Activated CD8-positive, alpha-beta T cell treated with anti-CD3 and anti-CD28 coated beads for 36 hours (primary cell): ENCODE results near the gene SCP2D1. TPM values are rescaled to one million over a fixed set of nuclear protein-coding genes. Genes with fewer than 3 reads are reported as not detected.
A peak's percentile ranks its signal among the peaks of the same experiment; 100 is the strongest.

Experiments
- ATAC-seq: fragments of 200-7000 bp; cut with Tn5 transposase; one replicate; pipeline ENCODE4 v1.10.0; 2021; ENCODE audit warnings: mild to moderate bottlenecking, moderate library complexity
- CTCF ChIA-PET: fragments of 350-600 bp; sonication (Branson Sonifier 250); formaldehyde crosslinking; loops from one replicate; lab custom pipeline; 2021; ENCODE audit warnings: antibody characterized with exemption; lab: Charles Lee
- POLR2A ChIA-PET: fragments of 350-600 bp; sonication (Branson Sonifier 250); formaldehyde crosslinking; loops from one replicate; lab custom pipeline; 2021; ENCODE audit warnings: antibody characterized with exemption; lab: Charles Lee
- DNase-seq: peaks from one replicate; pipeline ENCODE4 v3.0.0-alpha.2; 2020
- H3K27ac Mint-ChIP-seq: one replicate; pipeline ENCODE4 v1.8.0; 2021; ENCODE audit warnings: mild to moderate bottlenecking, mixed read lengths
- H3K27me3 Mint-ChIP-seq: one replicate; pipeline ENCODE4 v1.8.0; 2021; ENCODE audit warnings: mixed read lengths
- H3K36me3 Mint-ChIP-seq: one replicate; pipeline ENCODE4 v1.8.0; 2021; ENCODE audit warnings: low read depth, mixed read lengths
- H3K4me1 Mint-ChIP-seq: one replicate; pipeline ENCODE4 v1.8.0; 2021; ENCODE audit warnings: low read depth, mixed read lengths
- H3K4me3 Mint-ChIP-seq: one replicate; pipeline ENCODE4 v1.8.0; 2021; ENCODE audit warnings: mild to moderate bottlenecking, moderate library complexity, mixed read lengths
- H3K9me3 Mint-ChIP-seq: one replicate; pipeline ENCODE4 v1.8.0; 2021; ENCODE audit warnings: mixed read lengths
- intact Hi-C: fragments of 100-400 bp; cut with micrococcal nuclease; formaldehyde crosslinking; loops from one replicate; pipeline ENCODE4 v1.10.0; 2022
- total RNA-seq, 2 experiments: library from RNA; stranded (reverse); gene quantifications; one replicate each; pipeline ENCODE4 v1.2.3, GENCODE V29; 2021
- TF ChIP-seq, protein P1 (sequence below): fragments of 200-600 bp; IDR thresholded peaks from one replicate; pipeline ENCODE4 v1.8.0; 2022; ENCODE audit warnings: antibody characterized with exemption, mild to moderate bottlenecking

The SCP2D1 gene
- total RNA-seq, 2 experiments from 2014 or later, result not detected

DNA sequence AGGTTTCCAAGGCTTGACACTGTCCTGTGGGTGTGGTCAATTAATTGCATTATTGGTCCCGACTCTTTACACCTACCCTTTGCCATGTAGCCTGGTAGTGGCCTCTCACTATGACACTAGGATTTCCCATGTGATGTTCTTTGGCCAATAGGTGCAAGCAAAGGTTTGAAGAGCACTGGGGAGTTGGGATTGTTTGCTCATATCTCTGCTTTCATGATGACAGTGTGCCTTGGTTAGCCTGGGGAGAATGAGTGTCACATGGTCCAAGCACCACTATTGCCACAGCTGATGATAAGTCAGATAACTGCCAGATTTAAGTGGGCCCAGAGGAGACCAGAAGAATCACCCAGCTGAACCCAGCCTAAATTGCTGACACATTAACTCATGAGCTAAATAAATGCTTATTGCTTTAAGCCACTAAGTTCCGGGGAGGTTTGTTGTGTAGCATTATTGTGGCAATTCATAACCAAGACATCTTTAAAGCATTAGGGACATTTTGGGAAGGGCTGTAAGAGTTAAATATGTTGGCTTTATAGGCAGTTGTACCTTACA is 17.2 kb upstream of the SCP2D1 start:
- Mint-ChIP-seq H3K9me3 (peaks cover 4% of the 10 kb centered on the region), H3K36me3 (peaks cover 6% of the 10 kb centered on the region), H3K27me3 (peaks cover 2% of the 10 kb centered on the region), H3K27ac (no peak overlapping the region), H3K4me3 (no peak overlapping the region), H3K4me1 (peaks cover 13% of the 10 kb centered on the region)
- CTCF ChIA-PET, result interaction anchor here (1.5 kb wide), 1 partner anchor 164 kb away, joined by 3 read pairs; no protein-coding TSS in a partner anchor
- POLR2A ChIA-PET, result no interaction called here
- DNase-seq (no peak), ATAC-seq (no peak)
- intact Hi-C loops, result no loop called here
- TF ChIP-seq, protein P1, sequence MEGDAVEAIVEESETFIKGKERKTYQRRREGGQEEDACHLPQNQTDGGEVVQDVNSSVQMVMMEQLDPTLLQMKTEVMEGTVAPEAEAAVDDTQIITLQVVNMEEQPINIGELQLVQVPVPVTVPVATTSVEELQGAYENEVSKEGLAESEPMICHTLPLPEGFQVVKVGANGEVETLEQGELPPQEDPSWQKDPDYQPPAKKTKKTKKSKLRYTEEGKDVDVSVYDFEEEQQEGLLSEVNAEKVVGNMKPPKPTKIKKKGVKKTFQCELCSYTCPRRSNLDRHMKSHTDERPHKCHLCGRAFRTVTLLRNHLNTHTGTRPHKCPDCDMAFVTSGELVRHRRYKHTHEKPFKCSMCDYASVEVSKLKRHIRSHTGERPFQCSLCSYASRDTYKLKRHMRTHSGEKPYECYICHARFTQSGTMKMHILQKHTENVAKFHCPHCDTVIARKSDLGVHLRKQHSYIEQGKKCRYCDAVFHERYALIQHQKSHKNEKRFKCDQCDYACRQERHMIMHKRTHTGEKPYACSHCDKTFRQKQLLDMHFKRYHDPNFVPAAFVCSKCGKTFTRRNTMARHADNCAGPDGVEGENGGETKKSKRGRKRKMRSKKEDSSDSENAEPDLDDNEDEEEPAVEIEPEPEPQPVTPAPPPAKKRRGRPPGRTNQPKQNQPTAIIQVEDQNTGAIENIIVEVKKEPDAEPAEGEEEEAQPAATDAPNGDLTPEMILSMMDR, result no peak

DNA sequence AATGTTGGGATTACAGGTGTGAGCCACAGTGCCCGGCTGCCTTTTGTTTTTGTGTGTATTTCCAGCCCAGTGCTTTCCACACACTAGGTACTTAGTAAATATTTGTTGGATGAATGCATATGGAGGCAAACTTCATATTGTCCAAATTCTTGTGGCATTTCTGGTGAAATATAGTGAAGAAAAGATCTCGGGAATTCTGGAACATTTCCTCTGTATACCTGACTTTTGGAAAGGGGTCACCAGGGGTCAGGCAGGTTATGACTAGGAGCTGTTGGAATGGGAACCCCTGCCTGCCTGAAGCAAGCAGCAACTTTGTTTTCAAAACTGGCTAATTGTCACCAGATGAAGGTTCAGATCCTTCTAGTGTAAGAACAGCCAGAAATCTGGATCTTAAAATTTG is 12.1 kb upstream of the SCP2D1 start:
- no peak overlapping the region for H3K4me3 Mint-ChIP-seq
- DNase-seq, result no peak
- CTCF ChIA-PET, result no interaction called here
- TF ChIP-seq, protein P1, result no peak
- peaks cover under 1% of the 10 kb centered on the region for H3K9me3 Mint-ChIP-seq
- H3K36me3 Mint-ChIP-seq, result no peaks in the 10 kb centered on the region
- POLR2A ChIA-PET, result no interaction called here
- no peak overlapping the region for H3K27ac Mint-ChIP-seq
- ATAC-seq, result no peak
- H3K4me1 Mint-ChIP-seq, result peaks cover 16% of the 10 kb centered on the region
- intact Hi-C loops, result no loop called here
- H3K27me3 Mint-ChIP-seq, result peaks cover 4% of the 10 kb centered on the region

DNA sequence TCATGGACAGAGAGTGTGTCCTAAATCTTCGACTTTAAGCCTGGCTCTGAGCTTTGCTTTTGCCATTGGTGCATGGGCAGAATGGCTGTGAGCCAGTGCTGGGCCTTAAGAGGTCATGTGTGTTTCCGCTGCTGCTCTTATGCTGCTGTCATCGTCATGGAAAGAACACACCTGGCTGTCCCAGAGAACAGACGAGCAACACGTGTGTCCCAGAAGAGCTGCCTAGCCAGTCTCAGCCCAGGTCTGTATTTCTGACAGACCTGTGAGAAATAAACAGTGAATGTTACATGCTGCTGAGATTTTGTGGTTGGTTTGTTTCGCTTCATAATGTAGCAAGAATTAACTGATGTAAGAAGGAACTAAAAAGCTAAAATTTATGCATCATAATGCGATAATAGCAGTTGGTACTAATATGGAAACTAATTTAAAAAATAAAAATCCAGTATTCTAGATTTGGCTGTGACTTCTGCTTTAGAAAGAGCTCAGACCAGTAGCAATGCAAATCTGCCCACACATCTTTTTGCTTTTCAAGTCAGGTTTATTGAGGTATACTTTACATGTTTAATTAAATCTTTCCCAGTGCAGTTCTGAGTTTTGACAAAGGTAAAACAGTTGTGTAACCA is 11.5 kb upstream of the SCP2D1 start:
- H3K4me1 Mint-ChIP-seq, result peaks cover 19% of the 10 kb centered on the region
- intact Hi-C loops, result no loop called here
- H3K9me3 Mint-ChIP-seq, result peaks cover 2% of the 10 kb centered on the region
- H3K27me3 Mint-ChIP-seq, result peaks cover 4% of the 10 kb centered on the region
- H3K4me3 Mint-ChIP-seq, result no peak overlapping the region
- no peak for ATAC-seq
- POLR2A ChIA-PET, result no interaction called here
- H3K36me3 Mint-ChIP-seq, result no peaks in the 10 kb centered on the region
- CTCF ChIA-PET, result no interaction called here
- no peak overlapping the region for H3K27ac Mint-ChIP-seq
- no peak for DNase-seq
- TF ChIP-seq, protein P1, result no peak

DNA sequence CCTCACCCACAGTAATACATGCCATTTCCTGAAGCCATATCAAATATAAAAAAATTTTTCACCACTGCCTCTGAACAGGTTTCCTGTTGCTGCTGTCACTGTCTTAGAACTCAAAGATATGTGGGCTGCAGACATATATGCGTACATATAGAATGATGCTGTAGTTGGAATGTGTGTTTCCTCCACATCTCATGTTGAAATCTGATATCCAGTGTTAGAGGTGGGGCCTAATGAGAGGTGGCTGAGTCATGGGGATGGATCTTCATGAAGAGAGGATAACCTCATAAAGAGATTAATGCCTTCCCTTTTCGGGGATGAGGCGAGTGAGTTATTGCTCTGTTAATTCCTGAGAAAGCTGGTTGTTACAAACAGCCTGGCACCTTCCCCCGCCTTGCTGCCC is 7.7 kb upstream of the SCP2D1 start:
- H3K4me3 Mint-ChIP-seq, result no peak overlapping the region
- H3K4me1 Mint-ChIP-seq, result peaks cover 19% of the 10 kb centered on the region
- TF ChIP-seq, protein P1, result no peak
- H3K27ac Mint-ChIP-seq, result peak overlapping the region; percentile 78
- CTCF ChIA-PET, result no interaction called here
- peaks cover 2% of the 10 kb centered on the region for H3K9me3 Mint-ChIP-seq
- DNase-seq, result no peak
- ATAC-seq, result peak; percentile 37
- H3K27me3 Mint-ChIP-seq, result peaks cover 4% of the 10 kb centered on the region
- H3K36me3 Mint-ChIP-seq, result no peaks in the 10 kb centered on the region
- POLR2A ChIA-PET, result no interaction called here
- intact Hi-C loops, result no loop called here

DNA sequence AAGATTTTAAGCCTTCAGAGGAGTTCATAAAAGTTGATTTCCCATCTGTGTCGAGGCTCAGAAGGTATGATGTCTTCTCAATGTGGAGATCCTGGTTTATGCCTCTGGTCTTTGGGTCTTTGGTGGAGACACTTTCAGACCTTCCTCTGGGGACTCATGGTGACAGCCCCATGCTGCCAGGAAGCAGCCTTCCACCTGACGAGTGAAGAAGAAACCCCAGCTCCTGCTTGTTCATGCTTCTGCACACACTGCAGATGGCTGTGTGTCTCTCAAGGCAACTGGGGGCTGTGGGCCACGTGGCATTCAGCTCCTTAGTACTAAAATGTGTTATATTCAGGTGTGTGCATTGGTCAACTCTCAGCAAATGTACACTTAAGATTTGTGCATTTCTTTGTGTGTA is 4.9 kb upstream of the SCP2D1 start:
- Mint-ChIP-seq H3K27me3 (peaks cover 2% of the 10 kb centered on the region), H3K36me3 (no peaks in the 10 kb centered on the region), H3K4me3 (no peak overlapping the region), H3K4me1 (peaks cover 19% of the 10 kb centered on the region), H3K27ac (no peak overlapping the region), H3K9me3 (peaks cover 2% of the 10 kb centered on the region)
- intact Hi-C loops, result no loop called here
- POLR2A ChIA-PET, result no interaction called here
- CTCF ChIA-PET, result no interaction called here
- DNase-seq (no peak), ATAC-seq (no peak)
- TF ChIP-seq, protein P1, result no peak
